K562 treated with DMSO at 1 percent for 24 hours (cell line): ENCODE data around the gene GOLGA8M. TPM values are rescaled to one million over a fixed set of nuclear protein-coding genes. Genes with fewer than 3 reads are reported as not detected.

Experiments used
- total RNA-seq: library from RNA; unstranded; fragments of 300-600 nt; gene quantifications from 2 replicates; pipeline ENCODE4 v1.2.3, GENCODE V29; 2022; ENCODE audit warnings: low read depth; ENCODE audit not compliant: insufficient read depth

GOLGA8M gene, protein sequence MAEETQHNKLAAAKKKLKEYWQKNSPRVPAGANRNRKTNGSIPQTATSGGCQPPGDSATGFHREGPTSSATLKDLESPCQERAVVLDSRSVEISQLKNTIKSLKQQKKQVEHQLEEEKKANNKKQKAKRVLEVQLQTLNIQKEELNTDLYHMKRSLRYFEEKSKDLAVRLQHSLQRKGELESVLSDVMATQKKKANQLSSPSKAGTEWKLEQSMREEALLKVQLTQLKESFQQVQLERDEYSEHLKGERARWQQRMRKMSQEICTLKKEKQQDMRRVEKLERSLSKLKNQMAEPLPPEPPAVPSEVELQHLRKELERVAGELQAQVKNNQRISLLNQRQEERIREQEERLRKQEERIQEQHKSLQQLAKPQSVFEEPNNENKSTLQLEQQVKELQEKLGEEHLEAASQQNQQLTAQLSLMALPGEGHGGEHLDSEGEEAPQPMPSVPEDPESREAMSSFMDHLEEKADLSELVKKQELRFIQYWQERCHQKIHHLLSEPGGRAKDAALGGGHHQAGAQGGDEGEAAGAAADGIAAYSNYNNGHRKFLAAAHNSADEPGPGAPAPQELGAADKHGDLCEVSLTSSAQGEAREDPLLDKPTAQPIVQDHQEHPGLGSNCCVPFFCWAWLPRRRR
- total RNA-seq: not detected in 2 replicates

GRCh38 chr15:28712270-28712669 lies at the start of gene GOLGA8M:
GOLGA8M (minus strand) TSS chr15:28712421; CDS start chr15:28712323, 98 bp downstream.

Other genes starting within 250 kb of the GOLGA8M start
- gene GOLGA8G, start 179.4 kb downstream of the GOLGA8M start, total RNA-seq: 0.12 and 0.19 TPM in 2 replicates
- not detected in 2 replicates for gene GOLGA6L25, start 158.9 kb downstream of the GOLGA8M start, total RNA-seq
- 0.16 and 0.25 TPM in 2 replicates for gene GOLGA6L7, start 136.2 kb upstream of the GOLGA8M start, total RNA-seq
- gene APBA2, start 173.6 kb upstream of the GOLGA8M start, total RNA-seq: 25.8 and 31.4 TPM in 2 replicates